Muscle of leg (tissue), 11 donors: Measurements from ENCODE around the gene RAPGEF5. TPM values are rescaled to one million over a fixed set of nuclear protein-coding genes. Genes with fewer than 3 reads are reported as not detected.

Source experiments
- DNase-seq: peaks from one replicate; pipeline ENCODE4 v3.0.0; 2013
- H3K27ac ChIP-seq: one replicate; pipeline ENCODE4 v1.5.1; 2013; ENCODE audit warnings: mild to moderate bottlenecking, low read length, control low read depth
- H3K27me3 ChIP-seq: one replicate; pipeline ENCODE4 v1.6.1; 2013; ENCODE audit warnings: low read length; ENCODE audit not compliant: control insufficient read depth, insufficient read depth
- H3K36me3 ChIP-seq: one replicate; pipeline ENCODE4 v1.6.1; 2013; ENCODE audit warnings: low read length; ENCODE audit not compliant: control insufficient read depth, insufficient read depth
- H3K4me1 ChIP-seq: one replicate; pipeline ENCODE4 v1.6.1; 2013; ENCODE audit warnings: low read length; ENCODE audit not compliant: control insufficient read depth, insufficient read depth
- H3K4me3 ChIP-seq: one replicate; pipeline ENCODE4 v1.5.1; 2013; ENCODE audit warnings: low read length, control low read depth
- H3K9me3 ChIP-seq: replicated peaks from 2 replicates; pipeline ENCODE4 v1.6.1; 2013; ENCODE audit warnings: low read depth, low read length; ENCODE audit not compliant: control insufficient read depth
- WGBS: methylation state at CpG from one replicate; pipeline ENCODE4 v1.1.5; 2013; ENCODE audit warnings: missing lambda C conversion rate; ENCODE audit not compliant: insufficient coverage; 5-methylcytosine and 5-hydroxymethylcytosine counted together
- polyA plus RNA-seq, 8 donors: library from polyadenylated mRNA; unstranded; fragments of 120-200 nt; gene quantifications; one replicate each; pipeline versions ENCODE4 v1.2.1 to v1.2.3, GENCODE V29; 2013; ENCODE audit warnings: inconsistent platforms in 1 of 8, low replicate concordance in 1 of 8; ENCODE audit not compliant: insufficient read length in 8 of 8, insufficient read depth in 1 of 8
- total RNA-seq: library from RNA; stranded (reverse); fragments of 120-200 nt; gene quantifications from one replicate; pipeline ENCODE4 v1.2.4, GENCODE V29; 2013

Gene RAPGEF5
- total and polyA plus RNA-seq, 9 donors, result 11.2 to 21.8 (median 13.5) TPM

GRCh38 chr7:22350466-22351328 is 6.3 kb downstream of the RAPGEF5 start:
- peaks cover 3% of the 10 kb centered on the region for H3K9me3 ChIP-seq
- no peaks in the 10 kb centered on the region for H3K36me3 ChIP-seq
- H3K27me3 ChIP-seq, result peaks cover 6% of the 10 kb centered on the region
- no peak for DNase-seq
- no peak overlapping the region for H3K4me3 ChIP-seq
- no peaks in the 10 kb centered on the region for H3K4me1 ChIP-seq
- H3K27ac ChIP-seq, result no peak overlapping the region
- WGBS, result no CpG with 5 or more reads among the region's 2 CpGs

DNA sequence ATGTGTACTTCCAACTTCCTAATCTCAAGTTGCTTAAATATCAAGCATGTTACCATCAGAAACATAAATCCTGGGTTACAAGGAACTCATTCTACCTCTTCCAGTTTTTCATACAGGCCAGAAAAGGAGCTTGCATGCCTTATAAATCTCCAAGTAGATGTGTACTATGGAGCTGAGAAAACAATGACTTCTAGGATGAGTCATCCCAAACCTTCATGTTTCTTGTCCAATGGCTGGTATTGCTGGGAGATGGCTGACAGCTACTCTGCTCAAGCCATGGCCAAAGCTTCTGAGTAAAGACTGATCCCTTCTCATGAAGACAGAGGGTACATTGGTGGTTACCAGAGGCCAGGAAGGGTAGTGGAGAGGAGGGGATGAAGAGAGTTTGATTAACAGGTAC is 8.6 kb downstream of the RAPGEF5 start:
- Histone ChIP-seq H3K27me3 (no peaks in the 10 kb centered on the region), H3K9me3 (no peaks in the 10 kb centered on the region), H3K27ac (no peak overlapping the region), H3K4me3 (no peak overlapping the region), H3K36me3 (no peaks in the 10 kb centered on the region), H3K4me1 (no peaks in the 10 kb centered on the region)
- DNase-seq, result no peak

DNA sequence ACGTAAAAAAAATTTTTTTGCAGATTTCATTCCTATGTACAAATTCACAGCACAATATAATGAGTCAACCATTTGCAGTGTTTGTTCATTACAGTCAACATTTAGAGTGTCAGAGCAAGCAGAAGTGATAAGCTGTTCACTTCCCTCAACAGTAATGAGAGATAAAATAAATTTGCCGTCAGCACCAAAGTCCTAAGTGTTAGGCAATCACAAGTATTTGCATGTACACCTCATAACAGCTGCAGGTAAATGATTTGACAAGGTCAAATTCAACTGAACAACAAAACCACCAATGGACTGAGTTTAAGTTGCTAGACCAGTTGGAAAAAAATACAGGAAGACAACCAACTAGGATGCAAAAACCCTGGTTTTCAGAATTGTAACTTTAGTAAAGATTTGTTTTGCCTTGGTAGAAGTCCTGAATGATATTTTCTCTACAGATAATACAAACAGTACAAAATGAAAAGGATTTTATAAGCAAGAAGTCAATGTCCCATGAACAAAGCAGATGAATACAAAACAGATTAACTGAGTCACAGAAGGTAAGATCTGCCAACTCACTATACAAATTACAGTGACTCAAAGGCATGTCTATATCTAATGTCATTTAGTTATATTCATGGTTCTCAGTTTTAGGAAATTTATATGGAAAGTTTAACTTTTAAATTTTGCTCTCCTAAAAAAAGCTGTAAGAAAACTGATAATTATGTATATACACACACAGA is 10.4 kb downstream of the RAPGEF5 start:
- no peaks in the 10 kb centered on the region for H3K36me3 ChIP-seq
- DNase-seq, result no peak
- no peaks in the 10 kb centered on the region for H3K9me3 ChIP-seq
- no peak overlapping the region for H3K27ac ChIP-seq
- H3K4me3 ChIP-seq, result no peak overlapping the region
- no peaks in the 10 kb centered on the region for H3K27me3 ChIP-seq
- no CpG with 5 or more reads among the region's 2 CpGs for WGBS
- H3K4me1 ChIP-seq, result no peaks in the 10 kb centered on the region

DNA sequence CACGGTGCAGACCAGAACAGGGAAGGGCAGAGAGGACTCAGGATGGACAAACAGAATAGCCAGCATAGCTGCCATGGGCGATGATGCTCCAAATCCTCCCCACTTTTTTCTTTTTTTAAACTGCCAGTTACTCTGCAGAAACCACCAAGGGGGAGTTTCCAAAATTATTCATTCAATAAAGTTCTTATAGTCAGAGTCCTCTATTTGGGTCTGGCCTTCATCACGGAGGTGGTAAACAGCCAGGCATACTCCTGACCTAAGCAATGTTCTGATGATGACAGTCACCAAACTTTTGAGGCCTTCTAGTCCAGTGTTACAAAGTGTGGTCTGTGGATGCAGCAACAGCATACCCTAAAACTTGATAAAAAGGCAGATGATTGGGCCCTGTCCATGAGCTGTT is 12.3 kb downstream of the RAPGEF5 start:
- DNase-seq, result no peak
- H3K36me3 ChIP-seq, result no peaks in the 10 kb centered on the region
- WGBS, result 86% methylated on average over 2 of the region's 3 CpGs
- no peak overlapping the region for H3K27ac ChIP-seq
- no peaks in the 10 kb centered on the region for H3K27me3 ChIP-seq
- no peak overlapping the region for H3K4me3 ChIP-seq
- H3K9me3 ChIP-seq, result no peaks in the 10 kb centered on the region
- no peaks in the 10 kb centered on the region for H3K4me1 ChIP-seq

DNA sequence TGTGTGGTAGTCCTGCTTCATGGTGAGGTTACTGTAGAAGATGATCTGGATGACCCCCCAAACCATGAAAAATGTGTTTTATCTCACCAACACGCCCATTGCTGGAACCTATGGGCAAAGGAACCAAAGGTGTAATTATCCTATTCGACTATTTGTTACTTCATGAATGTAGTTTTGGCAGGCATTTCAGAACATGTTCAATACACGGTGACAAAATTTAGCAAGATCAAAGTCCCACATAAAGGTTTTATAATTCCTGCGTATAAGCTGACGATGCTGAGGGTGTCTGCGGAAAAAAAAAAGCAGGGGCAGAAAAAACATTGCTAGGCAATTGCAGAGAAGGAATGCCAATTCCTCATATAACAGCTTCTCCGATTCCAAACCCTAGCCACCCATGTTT is 13.3 kb downstream of the RAPGEF5 start:
- Histone ChIP-seq H3K36me3 (no peaks in the 10 kb centered on the region), H3K27ac (no peak overlapping the region), H3K4me3 (no peak overlapping the region), H3K9me3 (no peaks in the 10 kb centered on the region), H3K4me1 (no peaks in the 10 kb centered on the region), H3K27me3 (no peaks in the 10 kb centered on the region)
- no peak for DNase-seq
- 83% methylated on average over 4 of the region's 7 CpGs for WGBS

- no peaks in the 10 kb centered on the region for H3K36me3 ChIP-seq
- no CpG with 5 or more reads among the region's 5 CpGs for WGBS
- no peaks in the 10 kb centered on the region for H3K9me3 ChIP-seq
- no peak overlapping the region for H3K27ac ChIP-seq
- H3K27me3 ChIP-seq, result no peaks in the 10 kb centered on the region
- DNase-seq, result no peak
- H3K4me1 ChIP-seq, result no peaks in the 10 kb centered on the region
- no peak overlapping the region for H3K4me3 ChIP-seq
Measured at GRCh38 chr7:22343071-22343470, 13.9 kb downstream of the RAPGEF5 start.

DNA sequence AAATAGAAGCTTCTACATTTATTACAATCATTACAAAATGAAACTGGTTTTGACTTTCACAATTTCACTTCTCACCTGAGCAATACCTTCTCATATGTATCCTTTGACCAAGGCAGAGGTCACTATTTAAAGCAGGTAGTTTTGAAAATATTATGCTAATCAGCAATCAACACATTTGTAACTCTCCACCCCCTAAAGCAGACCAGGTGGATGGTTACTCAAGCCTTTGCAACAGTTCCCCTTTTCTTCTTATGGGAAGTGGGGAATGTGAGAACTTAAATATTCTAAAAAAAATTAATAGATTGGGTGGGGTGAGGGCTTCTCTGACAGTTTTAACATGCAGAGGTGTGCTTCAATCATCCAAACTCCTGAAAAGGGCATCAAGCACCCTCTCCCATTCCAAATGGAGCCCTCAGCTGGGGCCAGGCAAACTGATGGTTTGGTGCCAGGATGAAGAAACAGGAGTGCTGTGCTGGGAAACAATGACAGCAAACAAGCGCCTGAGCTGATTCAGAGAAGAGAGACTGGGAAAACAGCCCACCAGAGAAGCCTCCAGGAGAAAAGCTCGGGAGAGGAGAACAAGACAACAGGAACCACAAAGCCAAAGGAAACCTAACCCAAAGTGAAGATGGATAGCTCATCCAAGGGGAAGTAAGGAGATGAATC is 17.1 kb downstream of the RAPGEF5 start:
- Histone ChIP-seq H3K36me3 (no peaks in the 10 kb centered on the region), H3K27ac (no peak overlapping the region), H3K4me1 (no peaks in the 10 kb centered on the region), H3K4me3 (no peak overlapping the region), H3K27me3 (no peaks in the 10 kb centered on the region), H3K9me3 (no peaks in the 10 kb centered on the region)
- 71% methylated on average over 1 of the region's 2 CpGs for WGBS
- no peak for DNase-seq

DNA sequence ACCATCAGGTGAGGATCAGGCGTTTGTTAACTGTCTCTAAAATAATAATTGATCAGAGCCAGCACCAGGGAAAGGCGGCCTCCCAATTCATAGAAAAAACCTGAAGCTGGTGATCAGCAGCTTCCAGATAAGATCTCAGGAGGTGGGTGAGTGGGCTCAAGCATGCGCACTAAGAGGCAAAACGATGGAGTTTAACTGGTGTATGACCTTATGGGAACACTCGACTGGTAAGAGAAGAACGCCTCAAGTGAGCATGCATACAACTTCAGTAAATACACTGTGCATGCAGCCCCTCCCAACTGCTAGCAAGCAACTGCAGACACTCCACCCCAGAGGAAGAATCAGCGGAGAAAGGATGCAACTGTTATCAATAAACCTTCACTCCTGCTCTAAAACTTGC is 18.1 kb downstream of the RAPGEF5 start:
- H3K4me1 ChIP-seq, result no peaks in the 10 kb centered on the region
- no peak overlapping the region for H3K4me3 ChIP-seq
- H3K36me3 ChIP-seq, result no peaks in the 10 kb centered on the region
- no peaks in the 10 kb centered on the region for H3K27me3 ChIP-seq
- no peak for DNase-seq
- no peaks in the 10 kb centered on the region for H3K9me3 ChIP-seq
- no peak overlapping the region for H3K27ac ChIP-seq
- 100% methylated on average over 1 of the region's 7 CpGs for WGBS

GRCh38 chr7:22338411-22338810 is 18.5 kb downstream of the RAPGEF5 start:
- Histone ChIP-seq H3K36me3 (no peaks in the 10 kb centered on the region), H3K4me3 (no peak overlapping the region), H3K4me1 (no peaks in the 10 kb centered on the region), H3K27ac (no peak overlapping the region), H3K27me3 (no peaks in the 10 kb centered on the region), H3K9me3 (no peaks in the 10 kb centered on the region)
- WGBS, result no CpG with 5 or more reads among the region's 2 CpGs
- DNase-seq, result no peak

- H3K4me1 ChIP-seq, result no peaks in the 10 kb centered on the region
Measured at GRCh38 chr7:22333680-22334141, 23.2 kb downstream of the RAPGEF5 start.

More at GRCh38 chr7:22333680-22334141, 23.2 kb downstream of the RAPGEF5 start:
- no peaks in the 10 kb centered on the region for H3K9me3 ChIP-seq
- WGBS, result 64% methylated on average over 12 of the region's 15 CpGs
- H3K27ac ChIP-seq, result no peak overlapping the region
- H3K27me3 ChIP-seq, result no peaks in the 10 kb centered on the region
- no peaks in the 10 kb centered on the region for H3K36me3 ChIP-seq
- H3K4me3 ChIP-seq, result no peak overlapping the region
- DNase-seq, result no peak
